ENCODE results near the gene RASAL2.
"Not testable (repeated sequence)": the region's sequence is repeated elsewhere in the genome, so short reads cannot be mapped to it uniquely, and the experiment has no call there.

The RASAL2 gene

DNA sequence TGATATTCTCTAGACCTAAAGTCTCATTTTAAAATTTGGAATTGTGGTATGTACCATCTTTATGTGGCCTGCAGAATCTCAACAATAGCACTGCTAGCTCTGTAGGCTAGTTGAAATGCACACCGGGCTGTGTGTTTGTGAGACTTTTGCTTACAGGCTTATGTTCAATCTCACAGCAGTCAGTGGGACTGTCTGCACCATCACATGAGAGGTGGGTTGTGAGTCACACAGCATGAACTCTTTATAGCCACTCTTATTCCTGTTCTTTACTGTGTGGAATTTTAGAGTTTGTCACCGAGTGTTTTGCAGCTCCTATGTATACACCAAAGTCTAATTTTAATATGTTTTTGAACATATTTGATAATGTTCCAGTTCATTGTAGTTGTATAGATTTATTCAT is 74.6 kb downstream of the RASAL2 start:
- no peak for DNase-seq

DNA sequence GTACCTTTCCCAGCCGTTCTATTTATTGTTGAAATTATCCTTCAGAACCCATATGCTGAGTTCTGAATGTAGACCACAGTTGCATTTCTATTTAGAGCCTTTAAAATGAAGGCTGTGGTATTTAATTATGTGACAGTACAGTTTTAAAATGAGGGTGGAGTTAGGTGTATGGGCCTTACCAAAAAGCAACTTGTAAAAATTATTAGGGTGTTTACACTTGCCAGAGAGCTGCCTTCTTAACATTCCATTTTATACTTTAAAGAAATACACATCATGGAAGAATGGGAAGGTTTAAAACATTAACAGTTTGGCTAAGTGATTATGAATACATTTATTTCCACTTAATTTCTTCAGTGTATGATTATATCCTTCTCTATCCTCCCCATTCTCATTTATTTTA is 75.7 kb downstream of the RASAL2 start:
- no peak for DNase-seq

DNA sequence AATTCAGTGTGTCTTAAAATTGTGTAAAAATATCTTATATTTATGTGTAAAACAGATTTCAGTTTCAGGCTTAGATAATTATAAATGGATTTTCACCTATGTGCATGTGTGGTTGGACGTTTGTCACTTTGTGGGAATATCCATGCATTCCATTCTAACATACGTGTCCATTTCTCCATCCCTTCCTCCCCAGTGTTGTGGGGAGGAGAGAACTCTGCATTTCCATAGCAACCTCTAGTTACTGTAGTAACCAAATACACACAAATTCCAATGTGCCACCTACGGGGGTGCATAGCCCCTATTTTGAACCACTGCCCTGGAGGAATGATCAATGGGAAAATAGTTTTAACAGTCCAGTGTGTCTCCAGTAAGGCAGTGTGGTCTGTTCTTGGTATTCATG is 79.0 kb downstream of the RASAL2 start:
- no peak for DNase-seq

DNA sequence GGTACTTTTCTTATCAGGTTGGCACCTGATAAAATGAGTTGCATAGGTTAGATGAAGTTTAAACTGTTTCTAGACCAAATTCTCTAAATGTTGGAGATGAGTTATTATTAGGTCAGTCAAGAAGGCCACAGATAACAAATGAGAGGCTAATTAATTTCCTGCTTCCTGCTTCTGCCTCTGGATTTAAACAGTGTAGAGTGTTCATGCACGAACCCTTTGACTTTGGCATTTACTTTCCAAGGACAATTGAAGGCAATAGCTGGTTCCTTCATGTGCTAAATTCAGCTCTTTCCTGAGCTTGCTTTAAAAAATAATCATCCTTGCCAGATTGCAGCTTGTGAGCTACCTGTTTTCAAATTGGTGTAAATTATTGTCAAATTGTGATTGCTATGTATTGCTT is 80.6 kb downstream of the RASAL2 start:
- no peak for DNase-seq

DNA sequence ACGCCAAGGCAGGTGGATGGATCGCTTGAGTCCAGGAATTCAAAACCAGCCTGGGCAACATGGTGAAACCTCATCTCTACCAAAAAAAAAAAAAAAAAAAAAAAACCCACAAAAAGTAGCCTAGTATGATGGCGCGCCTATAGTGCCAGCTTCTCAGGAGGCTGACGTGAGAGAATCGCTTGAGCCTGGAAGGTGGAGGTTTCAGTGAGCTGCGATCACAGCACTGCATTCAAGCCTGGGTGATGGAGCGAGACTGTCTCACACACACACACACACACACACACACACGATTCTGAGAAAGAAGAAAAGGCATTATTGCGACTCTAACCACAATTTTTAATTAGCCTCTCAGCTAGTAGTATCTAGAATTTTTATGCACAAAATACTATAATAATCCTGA is 86.5 kb downstream of the RASAL2 start:
- DNase-seq, result no peak

DNA sequence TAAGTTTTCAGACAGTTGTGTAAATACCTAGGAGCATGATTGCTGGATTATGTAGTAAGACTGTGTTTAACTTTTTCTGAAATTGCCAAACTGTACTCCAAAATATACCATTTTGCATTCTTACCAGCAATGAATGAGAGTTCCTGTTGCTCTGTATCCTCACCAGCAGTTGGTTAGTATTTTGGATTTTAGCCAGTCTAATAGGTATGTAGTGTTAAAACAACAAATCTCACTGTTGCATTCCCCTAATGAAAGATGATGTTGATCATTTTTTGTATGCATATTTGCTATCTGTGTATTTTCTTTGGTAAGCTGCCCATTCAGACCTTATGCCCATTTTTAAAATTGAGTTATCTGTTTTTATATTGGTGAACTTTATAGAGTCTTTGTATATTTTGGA is 89.9 kb downstream of the RASAL2 start:
- DNase-seq, result no peak

DNA sequence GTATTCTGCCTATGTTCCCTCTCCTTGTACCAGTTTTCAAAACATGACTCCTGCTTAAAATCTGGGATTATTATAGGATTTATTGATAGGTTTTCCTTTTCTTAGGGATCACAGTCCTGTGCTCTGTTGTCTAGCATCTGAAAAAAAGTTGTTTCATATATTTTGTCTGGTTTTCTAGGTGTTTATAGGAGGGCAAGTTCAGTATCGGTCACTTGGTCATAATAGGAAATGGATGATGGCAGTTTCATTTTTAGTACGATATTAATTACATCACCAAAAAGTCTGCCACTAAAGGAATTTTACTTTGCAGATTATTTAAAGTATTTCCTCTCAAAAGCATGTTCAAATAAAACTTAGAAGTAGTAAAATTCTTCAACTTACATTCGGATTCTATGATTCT is 94.4 kb downstream of the RASAL2 start:
- DNase-seq, result no peak

DNA sequence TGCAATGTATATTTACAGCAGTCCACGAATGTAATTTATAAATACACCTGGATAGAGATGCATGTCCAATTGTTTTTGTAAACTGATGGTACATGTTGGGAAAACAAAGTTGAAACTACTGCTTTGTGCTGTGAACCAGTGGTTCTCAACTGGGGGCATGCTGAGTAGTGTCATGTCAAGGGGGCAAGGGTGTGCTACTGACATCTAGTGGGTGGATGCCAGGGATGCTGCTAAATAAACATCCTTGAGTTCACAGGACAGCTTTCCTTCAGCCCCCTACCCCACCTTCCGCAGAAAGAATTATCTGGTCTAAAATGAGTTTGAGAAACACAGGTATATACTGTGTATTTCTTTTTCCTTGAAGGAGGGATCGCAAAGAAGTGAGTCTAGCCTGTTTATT is 95.9 kb downstream of the RASAL2 start:
- peak; percentile 70 for DNase-seq

DNA sequence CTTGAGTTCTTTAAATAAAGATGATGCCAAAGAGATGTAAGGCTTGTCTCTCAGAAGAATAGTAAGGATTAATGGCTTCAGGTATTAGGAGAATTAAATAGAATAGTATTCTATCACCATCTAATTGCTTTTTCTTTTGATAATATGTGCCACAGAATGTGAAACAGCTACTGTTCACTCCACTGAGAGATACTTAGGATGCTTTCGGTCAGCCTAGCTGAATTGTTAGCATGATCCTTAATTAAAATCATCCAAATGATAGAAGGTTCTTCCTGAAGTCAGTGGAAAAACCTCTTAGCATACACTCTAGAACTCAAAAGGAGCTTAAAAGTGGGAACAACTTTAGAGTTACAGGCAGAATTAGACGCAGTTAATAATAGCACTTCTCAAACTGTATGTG is 97.0 kb downstream of the RASAL2 start:
- no peak for DNase-seq

DNA sequence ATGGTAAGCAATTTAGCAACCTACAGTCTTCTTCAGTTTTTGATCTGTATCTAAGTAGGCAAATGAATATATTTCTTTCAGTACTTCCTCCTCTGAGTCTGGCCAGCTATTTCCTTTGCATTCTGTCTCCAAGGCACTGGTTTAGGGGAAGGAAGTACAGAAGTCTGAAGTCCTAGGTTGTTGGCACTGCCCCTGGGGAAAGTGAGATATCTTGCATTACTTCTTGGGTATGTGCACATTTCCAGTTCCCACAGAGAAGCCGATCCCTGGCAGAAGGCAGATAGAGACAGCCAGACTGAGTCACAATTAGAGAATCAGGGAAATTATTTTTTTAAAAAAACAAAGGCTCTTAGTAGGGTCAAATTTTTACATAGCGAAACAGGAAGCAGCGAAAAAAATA is 98.8 kb downstream of the RASAL2 start:
- peak; percentile 64 for DNase-seq

DNA sequence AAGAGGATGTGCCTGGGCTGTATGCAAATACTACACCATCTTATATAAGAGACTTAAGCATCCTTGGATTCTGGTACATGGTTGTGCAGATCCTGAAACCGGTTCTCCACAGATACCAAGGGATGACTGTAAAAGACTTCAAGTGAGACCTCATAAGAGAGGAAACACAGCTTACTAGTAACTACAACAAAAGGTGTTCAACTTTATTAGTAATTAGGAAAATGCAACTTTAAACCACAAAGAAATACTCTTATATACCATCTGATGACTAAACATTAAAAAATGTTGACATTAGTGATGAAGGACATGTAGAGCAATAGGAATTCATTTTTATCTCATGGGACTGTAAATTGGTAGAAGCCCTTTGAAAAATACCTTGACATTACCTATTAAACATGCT is 102.7 kb downstream of the RASAL2 start:
- DNase-seq, result no peak

DNA sequence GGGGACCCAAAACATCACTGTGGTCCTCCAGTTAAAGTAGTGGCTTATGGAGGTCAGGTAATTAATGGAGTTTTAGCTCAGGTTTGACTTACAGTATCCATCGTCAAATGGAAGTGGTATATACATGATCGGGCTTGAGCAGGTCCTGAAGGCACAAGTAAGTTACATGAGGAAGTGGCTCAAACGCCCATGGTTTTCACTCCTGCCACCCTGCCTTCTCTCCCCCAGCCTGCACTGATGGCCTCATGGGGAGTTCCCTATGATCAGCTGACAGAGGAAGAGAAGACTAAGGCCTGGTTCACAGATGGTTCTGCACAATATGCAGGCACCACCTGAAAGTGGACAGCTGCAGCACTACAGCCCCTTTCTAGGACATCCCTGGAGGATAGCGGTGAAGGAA is 108.2 kb downstream of the RASAL2 start:
- DNase-seq, result not testable (repeated sequence)

DNA sequence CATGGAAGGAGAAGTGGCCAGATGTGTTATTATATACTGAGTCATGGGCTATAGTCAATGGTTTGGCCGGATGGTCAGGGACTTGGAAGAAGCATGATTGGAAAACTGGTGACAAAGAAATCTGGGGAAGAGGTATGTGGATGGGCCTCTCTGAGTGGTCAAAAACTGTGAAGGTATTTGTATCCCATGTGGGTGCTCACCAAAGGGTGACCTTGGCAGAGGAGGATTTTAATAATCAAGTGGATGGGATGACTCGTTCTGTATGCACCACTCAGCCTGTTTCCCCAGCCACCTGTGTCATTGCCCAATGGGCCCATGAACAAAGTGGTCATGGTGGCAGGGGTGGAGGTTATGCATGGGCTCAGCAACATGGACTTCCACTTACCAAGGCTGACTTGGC is 108.6 kb downstream of the RASAL2 start:
- DNase-seq, result not testable (repeated sequence)

DNA sequence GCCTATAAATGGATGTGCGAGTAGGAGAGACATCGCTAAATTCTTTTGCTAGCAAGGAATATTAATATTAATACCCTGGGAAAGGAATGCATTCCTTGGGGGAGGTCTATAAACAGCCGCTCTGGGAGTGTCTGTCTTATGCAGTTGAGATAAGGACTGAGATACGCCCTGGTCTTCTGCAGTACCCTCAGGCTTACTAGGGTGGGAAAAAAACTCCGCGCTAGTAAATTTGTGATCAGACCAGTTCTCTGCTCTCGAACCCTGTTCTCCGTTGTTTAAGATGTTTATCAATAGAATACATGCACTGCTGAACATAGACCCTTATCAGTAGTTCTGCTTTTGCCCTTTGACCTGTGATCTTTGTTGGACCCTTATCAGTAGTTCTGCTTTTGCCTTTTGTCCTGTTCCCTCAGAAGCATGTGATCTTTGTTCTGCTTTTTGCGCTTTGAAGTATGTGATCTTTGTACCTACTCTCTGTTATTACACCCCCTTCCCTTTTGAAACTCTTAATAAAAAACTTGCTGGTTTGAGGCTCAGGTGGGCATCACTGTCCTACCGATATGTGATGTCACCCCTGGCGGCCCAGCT is 114.5 kb downstream of the RASAL2 start:
- DNase-seq, result not testable (repeated sequence)

DNA sequence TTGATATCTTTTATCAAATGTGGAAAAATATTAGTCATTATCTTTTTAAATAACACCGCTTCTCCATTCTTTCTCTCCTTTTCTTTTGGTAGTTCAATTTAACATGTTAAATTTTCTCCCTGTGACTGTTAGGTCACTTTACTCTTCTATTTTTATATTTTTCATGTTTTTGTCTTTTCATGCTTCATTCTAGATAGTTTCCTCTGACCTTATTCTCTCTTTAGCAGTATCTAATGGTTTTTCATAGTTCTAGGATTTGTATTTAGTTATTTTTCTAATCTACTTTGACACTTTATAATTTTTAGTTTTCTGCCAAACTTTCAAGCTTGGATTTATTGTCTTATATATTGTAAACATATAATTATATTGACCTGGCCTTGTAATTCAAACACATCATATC is 116.0 kb downstream of the RASAL2 start:
- no peak for DNase-seq

DNA sequence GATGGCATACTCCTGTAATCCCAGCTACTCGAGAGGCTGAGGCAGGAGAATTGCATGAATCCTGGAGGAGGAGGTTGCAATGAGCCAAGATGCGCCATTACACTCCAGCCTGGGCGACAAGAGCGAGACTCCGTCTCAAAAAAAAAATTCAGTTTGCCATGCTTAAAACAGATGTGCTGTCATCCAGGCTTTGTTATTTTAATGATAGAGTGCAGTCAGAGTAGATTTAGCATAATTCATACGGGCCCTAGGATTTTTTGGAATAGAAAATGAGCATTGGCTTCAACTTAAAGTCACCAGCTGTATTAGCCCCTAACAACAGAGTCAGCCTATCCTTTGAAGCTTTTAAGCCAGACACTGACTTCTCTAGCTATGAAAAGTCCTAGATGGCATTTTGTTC is 124.6 kb downstream of the RASAL2 start:
- DNase-seq, result no peak

DNA sequence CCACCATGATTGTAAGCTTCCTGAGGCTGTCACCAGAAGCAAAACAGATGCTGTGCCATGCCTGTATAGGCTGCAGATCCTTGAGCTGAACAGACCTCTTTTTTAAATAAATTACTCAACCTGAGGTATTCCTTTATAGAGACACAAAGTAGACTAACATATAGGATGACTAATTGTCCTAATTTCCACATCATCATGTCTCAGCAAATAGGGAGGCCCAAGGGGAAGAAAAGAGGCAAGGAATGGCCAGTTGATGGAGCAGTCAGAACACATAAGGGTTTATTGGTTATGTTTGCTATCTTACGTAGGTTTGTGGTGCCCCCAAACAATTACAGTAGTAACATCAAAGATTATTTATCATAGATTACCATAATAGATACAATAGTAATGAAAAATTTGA is 126.2 kb downstream of the RASAL2 start:
- no peak for DNase-seq

DNA sequence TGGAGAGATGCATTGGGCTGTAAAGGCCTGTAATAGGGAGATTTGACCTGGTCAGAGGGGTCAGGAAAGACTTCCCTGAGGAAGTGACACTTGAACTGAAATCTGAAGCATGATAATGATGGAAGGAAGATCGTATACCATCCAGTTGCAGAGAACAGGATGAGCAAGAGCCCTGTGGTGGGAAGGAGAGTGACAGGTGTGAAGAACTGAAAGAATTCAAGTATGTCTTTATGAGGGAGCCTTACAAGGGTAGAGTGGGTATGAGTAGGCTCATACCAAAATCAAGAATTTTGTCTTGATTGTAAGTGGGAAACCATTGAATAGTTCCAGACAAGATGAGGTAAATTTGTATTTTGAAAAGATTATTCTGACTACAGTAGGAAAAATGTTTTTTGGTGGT is 129.4 kb downstream of the RASAL2 start:
- DNase-seq, result no peak

DNA sequence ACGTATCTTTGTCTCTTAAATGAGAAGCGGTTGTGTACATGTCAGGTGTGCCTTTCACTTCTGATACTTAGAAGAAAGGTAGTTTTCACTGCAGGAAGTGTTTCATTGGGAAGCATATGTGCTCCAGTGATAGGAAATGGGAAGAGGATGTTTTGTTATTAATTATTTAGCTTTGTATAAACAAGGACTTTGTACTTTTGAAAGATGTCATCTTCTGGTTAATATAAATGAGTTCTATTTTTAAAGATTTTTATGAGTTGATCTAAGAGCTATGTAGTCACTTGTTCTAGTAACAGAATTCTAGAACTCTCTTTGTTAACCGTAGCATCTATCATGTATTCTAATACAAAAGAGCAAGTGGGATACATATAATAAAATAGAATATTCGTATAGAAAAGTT is 130.5 kb downstream of the RASAL2 start:
- DNase-seq, result no peak

DNA sequence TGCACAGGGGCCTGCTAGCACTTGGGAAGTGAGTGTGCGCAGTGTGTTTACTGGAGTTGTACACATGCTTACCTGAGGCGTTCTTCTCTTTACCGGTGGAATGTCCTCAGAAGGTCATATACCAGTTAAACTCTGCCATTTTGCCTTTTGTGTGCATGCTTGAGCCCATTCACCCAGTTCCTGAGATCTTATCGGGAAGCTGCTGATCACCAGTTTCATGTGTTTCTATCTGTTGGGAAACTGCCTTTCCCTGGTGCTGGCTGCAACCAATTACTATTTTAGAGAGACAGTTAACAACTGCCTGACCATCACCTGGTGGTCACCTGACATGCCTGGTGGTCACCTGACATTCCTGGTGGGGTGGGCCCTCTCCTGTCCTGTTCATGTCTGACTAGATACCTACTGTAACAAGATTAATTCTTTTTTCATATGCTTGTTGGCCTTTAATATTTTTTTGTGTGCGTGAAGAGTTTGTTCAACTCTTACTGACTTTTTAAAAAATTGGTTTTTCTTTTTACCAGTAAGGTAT is 137.0 kb downstream of the RASAL2 start:
- DNase-seq, result no peak

DNA sequence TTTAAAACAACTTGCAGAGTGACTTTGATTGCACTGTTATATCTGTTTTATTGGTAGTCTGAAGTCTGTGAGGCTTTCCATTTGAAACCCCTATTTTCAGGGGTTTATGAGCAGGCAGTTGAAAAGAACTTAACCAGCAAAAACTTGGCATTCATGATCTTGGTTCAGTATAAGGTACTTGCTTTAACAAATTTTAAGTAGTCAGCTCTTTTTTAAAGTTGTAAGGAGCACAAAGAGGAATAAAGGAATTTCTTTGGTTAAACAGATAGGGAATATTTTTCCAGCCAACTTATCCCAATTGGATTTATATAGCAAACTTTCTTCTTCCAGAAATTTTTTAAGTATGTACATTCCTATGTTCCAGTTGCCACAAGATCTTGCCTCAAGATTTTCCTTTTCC is 138.2 kb downstream of the RASAL2 start:
- no peak for DNase-seq

DNA sequence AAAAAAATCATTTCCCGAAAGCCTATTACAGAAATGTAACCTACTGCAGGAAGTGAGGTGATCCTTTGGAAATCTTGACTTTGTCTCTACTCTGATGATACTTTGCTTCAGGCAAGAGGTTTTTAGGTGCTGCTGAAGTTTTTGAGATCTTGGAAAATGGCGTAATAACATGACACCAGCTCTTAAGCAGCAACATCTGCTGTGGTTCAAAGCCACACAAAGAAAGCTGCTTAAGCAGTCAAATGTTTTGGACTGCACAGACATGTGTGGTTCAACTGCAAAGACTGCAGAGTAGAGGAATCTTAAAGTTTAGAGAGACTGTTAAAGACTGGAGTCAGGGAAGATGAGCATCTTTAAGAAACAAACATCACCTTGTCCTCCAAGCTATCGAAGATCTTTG is 139.0 kb downstream of the RASAL2 start:
- no peak for DNase-seq

DNA sequence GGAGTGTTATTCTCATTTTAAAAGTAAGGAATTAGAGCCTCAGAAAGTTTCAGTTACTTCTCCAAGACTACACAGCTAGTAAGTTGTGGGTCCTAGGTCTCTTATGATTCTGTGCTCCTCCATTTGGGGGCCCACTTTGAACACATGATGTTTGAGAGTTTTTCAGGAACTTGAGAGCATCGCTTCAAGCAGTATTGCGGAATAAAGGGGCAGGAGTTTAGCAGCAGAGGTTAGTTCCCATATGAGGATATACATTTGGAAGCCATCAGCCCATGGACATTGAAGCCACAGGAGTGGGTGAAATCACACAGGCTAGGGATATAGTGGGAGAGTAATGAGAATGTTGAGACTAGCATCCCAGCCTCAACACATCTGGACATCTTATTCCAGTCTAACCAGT is 143.2 kb downstream of the RASAL2 start:
- no peak for DNase-seq

DNA sequence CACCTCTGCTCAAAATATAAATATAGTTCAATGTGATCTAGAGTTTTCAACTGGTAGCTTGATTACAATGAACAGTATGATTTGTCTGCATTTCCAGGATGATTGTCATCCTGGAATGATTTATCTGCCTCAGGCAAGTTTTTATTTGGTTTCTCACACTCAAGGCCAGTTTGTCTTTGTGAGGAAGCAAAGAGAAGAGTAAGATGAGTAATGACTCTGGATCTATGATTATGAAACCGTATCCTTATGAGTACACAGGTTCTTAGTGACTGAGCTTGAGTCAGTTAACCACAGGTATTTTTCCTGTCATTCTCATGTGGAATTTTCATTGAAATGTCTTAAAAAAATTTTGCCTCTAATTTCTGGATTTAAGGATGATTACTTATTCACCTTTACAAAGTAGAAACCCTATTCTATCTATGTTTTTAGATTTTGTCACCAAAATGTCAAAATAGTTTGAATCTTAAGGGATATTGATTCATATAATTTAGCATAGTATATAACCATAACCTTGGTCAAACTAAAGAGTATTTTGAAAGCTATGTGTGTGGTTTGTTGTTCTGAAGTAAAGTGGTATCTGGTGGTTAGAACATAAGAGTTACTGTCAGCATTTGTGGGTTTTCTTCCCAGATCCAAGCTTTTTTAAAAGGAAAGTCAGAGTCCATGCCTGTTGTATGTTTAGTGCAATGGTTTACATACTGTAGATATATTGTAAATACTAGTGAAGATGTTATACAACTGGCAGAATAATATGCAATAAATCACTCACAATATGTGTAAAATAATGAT is 145.0 kb downstream of the RASAL2 start:
- no peak for DNase-seq

DNA sequence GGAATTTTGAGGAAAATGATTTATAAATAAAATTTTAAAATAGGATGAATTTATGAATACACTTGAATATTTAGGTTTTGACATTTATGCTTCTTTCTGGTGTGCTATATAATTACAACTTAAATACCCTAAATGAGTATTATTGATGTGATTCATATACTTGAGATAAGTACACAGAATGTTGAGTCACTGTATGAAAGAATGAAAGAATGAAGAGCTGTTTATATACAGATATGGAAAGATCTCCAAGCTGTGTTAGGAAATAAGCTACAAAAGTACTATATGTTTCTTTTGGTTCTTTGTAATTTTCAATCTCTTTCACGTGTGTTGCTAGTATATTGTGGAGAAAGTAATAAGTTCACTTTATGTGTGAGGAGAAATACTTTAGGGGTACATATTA is 147.2 kb downstream of the RASAL2 start:
- DNase-seq, result no peak

Measured in hematopoietic multipotent progenitor cell treated with erythropoietin and hydrocortisone succinate and interleukin-3 and kit ligand, for 6 days (in vitro differentiated cells).